Colonic mucosa (tissue), 4 donors: ENCODE measurements around the gene LRSAM1. TPM values are rescaled to one million over a fixed set of nuclear protein-coding genes. Genes with fewer than 3 reads are reported as not detected.

ENCODE experiments used
- DNase-seq: peaks from one replicate; pipeline ENCODE4 v3.0.0-alpha.2; 2020
- H3K27ac ChIP-seq: fragments of 200-600 bp; one replicate; pipeline ENCODE4 v1.8.0; 2021
- H3K27me3 ChIP-seq: fragments of 200-600 bp; one replicate; pipeline ENCODE4 v1.8.0; 2021
- H3K36me3 ChIP-seq: fragments of 200-600 bp; one replicate; pipeline ENCODE4 v1.8.0; 2021
- H3K4me1 ChIP-seq: fragments of 200-600 bp; one replicate; pipeline ENCODE4 v1.8.0; 2021; ENCODE audit warnings: mild to moderate bottlenecking
- H3K4me3 ChIP-seq: fragments of 200-600 bp; one replicate; pipeline ENCODE4 v1.8.0; 2021
- H3K9ac ChIP-seq, 2 donors: one replicate each; pipeline ENCODE4 v1.7.0; 2013; ENCODE audit warnings: control low read depth in 2 of 2, low read depth in 2 of 2, low read length in 2 of 2
- H3K9me3 ChIP-seq: fragments of 200-600 bp; one replicate; pipeline ENCODE4 v1.8.0; 2021
- CTCF ChIP-seq: fragments of 200-600 bp; IDR thresholded peaks from one replicate; pipeline ENCODE4 v1.8.0; 2022; ENCODE audit warnings: antibody characterized with exemption, mild to moderate bottlenecking
- intact Hi-C: fragments of 100-400 bp; cut with DNase I; formaldehyde crosslinking; loops from one replicate; pipeline ENCODE4 v1.14.1; 2022
- total RNA-seq, 2 donors: library from RNA; stranded (reverse); fragmentation: NEBNext Ultra II Directional in 1 of 2; extraction: Animal tissue kit (Norgen Biotek cat#: 25700) in 1 of 2; gene quantifications; one replicate each; pipeline ENCODE4 v1.2.1, GENCODE V29; 2021
- donor health status: healthy.
- donor health status: DM: no; HTN: no; CAD: no.
- donor health status: DM: no; HTN: no; CAD: no.

The LRSAM1 gene
- total RNA-seq, 2 donors from 2014 or later, result 14.7 to 15.6 TPM

DNA sequence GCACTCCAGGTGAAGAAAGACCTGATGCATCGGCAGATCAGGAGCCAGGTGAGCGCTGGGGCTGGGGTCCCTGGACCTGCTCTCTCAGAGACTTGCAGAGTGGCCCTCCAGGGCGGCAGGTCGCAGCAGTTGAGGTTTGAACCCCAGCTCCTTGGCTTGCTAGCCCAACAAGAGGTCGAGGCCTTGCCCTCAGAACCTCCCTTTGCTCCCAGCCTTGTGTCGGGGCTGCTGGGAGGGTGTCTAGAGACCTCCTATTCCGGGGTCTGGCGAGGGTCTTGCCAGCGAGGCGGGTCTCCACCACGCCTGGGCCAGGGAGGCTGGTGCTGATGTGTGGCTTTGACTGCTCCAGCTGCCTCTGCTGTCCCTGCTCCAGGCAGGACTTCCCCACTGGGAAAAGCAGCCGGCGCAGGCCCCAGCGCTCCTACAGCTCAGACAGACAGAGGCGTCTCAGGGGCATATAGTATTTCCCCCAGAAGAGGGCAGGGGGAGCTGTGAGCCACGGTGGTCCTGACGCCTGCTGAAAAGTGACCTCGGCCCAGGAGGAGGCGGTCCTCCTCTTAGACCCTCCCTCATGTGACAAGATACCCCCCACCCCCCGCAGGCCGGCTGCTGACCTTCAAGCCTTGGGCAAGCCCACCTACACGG is 38.3 kb downstream of the LRSAM1 start:
- TF ChIP-seq CTCF, result no peak
- Histone ChIP-seq H3K9ac (no peak overlapping the region), H3K4me1 (no peaks in the 10 kb centered on the region), H3K36me3 (no peaks in the 10 kb centered on the region), H3K4me3 (no peak overlapping the region), H3K27ac (no peak overlapping the region), H3K9me3 (no peaks in the 10 kb centered on the region), H3K27me3 (no peaks in the 10 kb centered on the region)
- DNase-seq, result no peak
- intact Hi-C loops, result no loop called here

DNA sequence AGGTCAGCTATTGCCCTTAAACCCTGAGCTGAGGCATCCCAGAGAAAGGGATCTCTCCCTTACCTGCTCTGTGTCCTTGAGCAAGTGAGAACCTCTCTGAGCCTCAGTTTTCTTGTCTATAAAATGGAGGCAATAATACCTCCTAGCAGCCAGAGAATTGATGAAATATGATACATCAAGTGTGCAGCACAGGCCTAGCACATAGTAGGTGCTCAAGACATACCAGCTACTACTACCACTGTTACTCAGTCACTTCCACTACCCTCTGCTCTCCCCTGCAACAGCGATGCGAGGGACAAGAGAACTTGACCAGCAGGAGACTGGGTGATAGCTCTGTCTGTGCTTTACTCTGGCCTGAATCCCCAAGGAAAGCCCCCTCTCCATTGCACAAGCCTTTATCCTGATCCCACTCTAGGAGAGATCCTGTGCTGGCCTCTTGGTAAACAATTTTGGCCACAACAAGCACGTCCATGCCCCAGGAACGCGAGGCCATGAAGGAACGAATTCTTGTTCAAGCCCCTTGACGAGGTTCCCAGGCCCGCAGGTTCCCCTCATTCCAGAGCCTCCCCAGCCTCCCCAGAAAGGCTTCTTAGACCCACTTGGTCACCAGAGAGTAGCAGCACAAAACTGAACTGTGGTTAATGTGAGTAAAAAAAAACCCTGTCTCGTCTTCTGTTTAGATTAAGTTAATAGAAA is 39.4 kb downstream of the LRSAM1 start:
- Histone ChIP-seq H3K27me3 (no peaks in the 10 kb centered on the region), H3K4me1 (no peaks in the 10 kb centered on the region), H3K4me3 (no peak overlapping the region), H3K36me3 (no peaks in the 10 kb centered on the region), H3K9ac (no peak overlapping the region), H3K9me3 (no peaks in the 10 kb centered on the region), H3K27ac (no peak overlapping the region)
- intact Hi-C loops, result no loop called here
- no peak for TF ChIP-seq CTCF
- no peak for DNase-seq

DNA sequence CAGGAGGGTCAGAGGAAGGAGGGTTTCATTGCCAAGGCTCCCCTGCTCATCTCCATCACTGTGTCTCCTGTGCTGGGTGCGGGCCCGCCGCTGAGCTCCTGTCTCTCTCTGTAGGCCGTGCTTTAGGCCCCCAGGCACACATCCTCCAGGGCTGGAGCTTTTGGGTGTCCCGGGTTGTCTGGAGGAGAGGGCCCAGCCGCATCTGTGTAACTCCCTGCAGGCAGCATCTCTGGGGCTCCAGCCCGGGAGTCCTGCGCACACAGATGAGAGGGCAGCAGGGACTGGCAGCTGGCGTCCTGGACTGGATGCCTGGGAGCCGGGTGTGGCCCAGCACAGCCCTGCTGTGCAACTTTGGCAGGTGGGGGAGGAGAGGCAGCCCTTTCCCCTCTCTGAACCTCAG is 40.2 kb downstream of the LRSAM1 start:
- intact Hi-C loops, result no loop called here
- no peak for TF ChIP-seq CTCF

GRCh38 chr9:127492616-127493015 is 41.3 kb downstream of the LRSAM1 start:
- intact Hi-C loops, result no loop called here
- Histone ChIP-seq H3K4me3 (no peak overlapping the region), H3K9ac (no peak overlapping the region), H3K9me3 (no peaks in the 10 kb centered on the region), H3K4me1 (peaks cover 3% of the 10 kb centered on the region), H3K27me3 (no peaks in the 10 kb centered on the region), H3K36me3 (no peaks in the 10 kb centered on the region), H3K27ac (no peak overlapping the region)
- DNase-seq, result no peak
- TF ChIP-seq CTCF, result no peak

More for the DNA sequence above, 40.2 kb downstream of the LRSAM1 start:
- H3K4me3 ChIP-seq, result no peak overlapping the region
- peaks cover 3% of the 10 kb centered on the region for H3K4me1 ChIP-seq
- no peaks in the 10 kb centered on the region for H3K36me3 ChIP-seq
- no peak overlapping the region for H3K27ac ChIP-seq
- DNase-seq, result no peak
- H3K9ac ChIP-seq, result no peak overlapping the region
- no peaks in the 10 kb centered on the region for H3K27me3 ChIP-seq
- no peaks in the 10 kb centered on the region for H3K9me3 ChIP-seq

DNA sequence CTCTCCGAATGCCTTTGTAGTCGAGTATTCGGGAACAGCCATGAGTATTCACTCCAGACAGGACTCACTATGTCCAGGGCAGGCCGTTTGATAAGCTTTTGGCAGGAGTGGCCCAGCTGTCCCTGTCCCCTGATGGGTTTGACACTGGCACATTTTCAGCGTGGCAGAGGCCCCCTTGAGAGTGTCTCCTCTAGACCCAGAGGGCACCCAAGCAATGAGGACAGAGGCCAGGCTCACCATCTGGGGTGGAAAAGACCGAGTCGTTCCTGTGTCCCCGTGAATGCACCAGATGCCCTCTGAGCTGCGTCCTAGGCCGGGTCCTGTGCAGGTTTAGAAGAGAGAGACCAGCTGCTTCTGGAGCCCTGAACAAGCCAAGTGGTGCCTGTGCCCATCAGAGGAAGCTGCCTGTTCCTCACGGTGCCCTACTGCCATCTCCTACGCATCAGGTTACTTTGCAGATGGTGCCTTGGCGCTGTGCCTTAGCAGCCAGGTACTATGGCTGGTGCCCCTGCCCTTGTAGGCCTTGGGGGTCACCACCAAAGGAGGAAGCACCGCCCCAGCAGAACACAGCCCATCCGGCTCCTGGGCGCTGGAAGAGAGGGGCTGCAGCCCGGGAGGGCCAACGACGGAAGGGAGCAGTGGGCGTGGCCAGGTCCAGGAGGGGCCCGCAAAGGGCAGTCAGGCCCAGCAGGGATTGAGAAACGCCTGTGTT is 42.4 kb downstream of the LRSAM1 start:
- Histone ChIP-seq H3K4me3 (no peak overlapping the region), H3K27ac (no peak overlapping the region), H3K36me3 (no peaks in the 10 kb centered on the region), H3K27me3 (no peaks in the 10 kb centered on the region), H3K9ac (no peak overlapping the region), H3K4me1 (peaks cover 3% of the 10 kb centered on the region), H3K9me3 (no peaks in the 10 kb centered on the region)
- no peak for TF ChIP-seq CTCF
- intact Hi-C loops, result no loop called here
- no peak for DNase-seq
